ENCODE data around the gene DENND5B.

The DENND5B gene

GRCh38 chr12:31526158-31526546 lies 64.8 kb downstream of the DENND5B start:
- no peak overlapping the region for H3K27ac ChIP-seq (replicated peaks)
- H3K4me3 ChIP-seq (replicated peaks; ENCODE audit: insufficient read depth, low read length): no peak overlapping the region
- H3K27me3 ChIP-seq (ENCODE audit: insufficient read depth, poor library complexity, severe bottlenecking): no peaks in the 10 kb centered on the region
- no peak for TF ChIP-seq GABPA (IDR thresholded peaks at IDR 0.05; ENCODE audit: low read depth)
- TF ChIP-seq REST (IDR thresholded peaks at IDR 0.05; ENCODE audit: insufficient replicate concordance, low read depth): no peak
- TF ChIP-seq SPI1 (IDR thresholded peaks at IDR 0.05; ENCODE audit: borderline replicate concordance, low read depth): no peak
- TF ChIP-seq POLR2AphosphoS5 (IDR thresholded peaks at IDR 0.05; ENCODE audit: low read depth): no peak
- no peak for TF ChIP-seq CTCF (IDR thresholded peaks at IDR 0.05; ENCODE audit: insufficient read depth, low read length)
- no peak for DNase-seq (ENCODE audit: low read depth in 1 of 2, low spot score in 1 of 2)

GRCh38 chr12:31525496-31526157 lies 65.3 kb downstream of the DENND5B start:
- no peak for DNase-seq (ENCODE audit: low read depth in 1 of 2, low spot score in 1 of 2)
- Histone ChIP-seq H3K27me3 (ENCODE audit: insufficient read depth, poor library complexity, severe bottlenecking) (no peaks in the 10 kb centered on the region), H3K27ac (replicated peaks) (no peak overlapping the region), H3K4me3 (replicated peaks; ENCODE audit: insufficient read depth, low read length) (no peak overlapping the region)
- no peak for TF ChIP-seq REST (IDR thresholded peaks at IDR 0.05; ENCODE audit: insufficient replicate concordance, low read depth)
- no peak for TF ChIP-seq SPI1 (IDR thresholded peaks at IDR 0.05; ENCODE audit: borderline replicate concordance, low read depth)
- no peak for TF ChIP-seq GABPA (IDR thresholded peaks at IDR 0.05; ENCODE audit: low read depth)

- Histone ChIP-seq H3K27me3 (ENCODE audit: insufficient read depth, poor library complexity, severe bottlenecking) (no peaks in the 10 kb centered on the region), H3K27ac (replicated peaks) (no peak overlapping the region), H3K4me3 (replicated peaks; ENCODE audit: insufficient read depth, low read length) (no peak overlapping the region)
- no peak for DNase-seq (ENCODE audit: low read depth in 1 of 2, low spot score in 1 of 2)
- no peak for TF ChIP-seq REST (IDR thresholded peaks at IDR 0.05; ENCODE audit: insufficient replicate concordance, low read depth)
- no peak for TF ChIP-seq POLR2AphosphoS5 (IDR thresholded peaks at IDR 0.05; ENCODE audit: low read depth)
- no peak for TF ChIP-seq CTCF (IDR thresholded peaks at IDR 0.05; ENCODE audit: insufficient read depth, low read length)
- TF ChIP-seq GABPA (IDR thresholded peaks at IDR 0.05; ENCODE audit: low read depth): no peak
- TF ChIP-seq SPI1 (IDR thresholded peaks at IDR 0.05; ENCODE audit: borderline replicate concordance, low read depth): no peak
These were observed 66.0 kb downstream of the DENND5B start for GRCh38 chr12:31524791-31525495.
